Liver (tissue), 9 donors: ENCODE measurements around the gene CBFA2T3. TPM values are rescaled to one million over a fixed set of nuclear protein-coding genes. Genes with fewer than 3 reads are reported as not detected.
"Not testable (repeated sequence)": the region's sequence is repeated elsewhere in the genome, so short reads cannot be mapped to it uniquely, and the experiment has no call there.

ENCODE experiments used
- DNase-seq: peaks from one replicate; pipeline ENCODE4 v3.0.0-alpha.2; 2017; ENCODE audit warnings: low spot score
- H3K27ac ChIP-seq, 2 donors: one replicate each; pipeline ENCODE4 v1.7.0; 2013; ENCODE audit warnings: inconsistent platforms in 2 of 2, low read length in 2 of 2, control low read depth in 1 of 2, low read depth in 1 of 2, mild to moderate bottlenecking in 1 of 2
- H3K27me3 ChIP-seq, 4 donors: one replicate each; pipeline versions ENCODE4 v1.6.1 to v1.7.0; 2013; ENCODE audit warnings: low read length in 3 of 4, inconsistent platforms in 1 of 4, mild to moderate bottlenecking in 1 of 4, moderate library complexity in 1 of 4; ENCODE audit not compliant: control insufficient read depth in 4 of 4, insufficient read depth in 4 of 4
- H3K36me3 ChIP-seq, 4 donors: one replicate each; pipeline versions ENCODE4 v1.6.1 to v1.7.0; 2013; ENCODE audit warnings: low read length in 3 of 4, mild to moderate bottlenecking in 3 of 4, low read depth in 1 of 4, moderate library complexity in 1 of 4; ENCODE audit not compliant: control insufficient read depth in 4 of 4, insufficient read depth in 3 of 4
- H3K4me1 ChIP-seq, 4 donors: one replicate each; pipeline versions ENCODE4 v1.6.1 to v1.7.0; 2013; ENCODE audit warnings: low read length in 3 of 4, mild to moderate bottlenecking in 3 of 4, moderate library complexity in 1 of 4; ENCODE audit not compliant: control insufficient read depth in 4 of 4, insufficient read depth in 4 of 4
- H3K4me3 ChIP-seq, 3 donors: one replicate each; pipeline versions ENCODE4 v1.6.1 to v1.7.0; 2013; ENCODE audit warnings: low read length in 3 of 3, control low read depth in 1 of 3, low read depth in 1 of 3, mild to moderate bottlenecking in 1 of 3
- H3K9ac ChIP-seq, 2 donors: one replicate each; pipeline ENCODE4 v1.7.0; 2013; ENCODE audit warnings: low read length in 2 of 2, mild to moderate bottlenecking in 2 of 2, moderate library complexity in 2 of 2, control low read depth in 1 of 2, low read depth in 1 of 2
- H3K9me3 ChIP-seq, 4 donors: one replicate each; pipeline versions ENCODE4 v1.6.1 to v1.7.0; 2013; ENCODE audit warnings: low read length in 3 of 4; ENCODE audit not compliant: control insufficient read depth in 4 of 4
- EGR1 ChIP-seq, 2 donors: IDR thresholded peaks; 2 replicates each; pipeline ENCODE4 v1.6.1; 2016 to 2018; ENCODE audit warnings: antibody characterized with exemption in 2 of 2, low read depth in 2 of 2
- FOXA1 ChIP-seq: IDR thresholded peaks from 2 replicates; pipeline ENCODE4 v1.6.1; 2016; ENCODE audit warnings: antibody characterized with exemption
- FOXA2 ChIP-seq: IDR thresholded peaks from 2 replicates; pipeline ENCODE4 v1.6.1; 2016; ENCODE audit warnings: antibody characterized with exemption
- GABPA ChIP-seq, 2 donors: IDR thresholded peaks in 1 of 2; conservative IDR thresholded peaks in 1 of 2; 2 replicates each; pipeline ENCODE4 v1.6.1; 2016; ENCODE audit warnings: antibody characterized with exemption in 2 of 2, mild to moderate bottlenecking in 1 of 2, moderate library complexity in 1 of 2
- HNF4A ChIP-seq, 2 donors: conservative IDR thresholded peaks; 2 replicates each; pipeline ENCODE4 v1.6.1; 2016; ENCODE audit warnings: antibody characterized with exemption in 2 of 2, mild to moderate bottlenecking in 2 of 2
- JUND ChIP-seq, 2 donors: IDR thresholded peaks; 2 replicates each; pipeline ENCODE4 v1.6.1; 2016; ENCODE audit warnings: antibody characterized with exemption in 2 of 2
- NR2F2 ChIP-seq: IDR thresholded peaks from 2 replicates; pipeline ENCODE4 v1.6.1; 2016; ENCODE audit warnings: antibody characterized with exemption
- RXRA ChIP-seq, 2 donors: IDR thresholded peaks; 2 replicates each; pipeline ENCODE4 v1.6.1; 2017 to 2018; ENCODE audit warnings: antibody characterized with exemption in 2 of 2, mild to moderate bottlenecking in 1 of 2
- SP1 ChIP-seq: IDR thresholded peaks from 2 replicates; pipeline ENCODE4 v1.6.1; 2018; ENCODE audit warnings: antibody characterized with exemption, mild to moderate bottlenecking
- TAF1 ChIP-seq: conservative IDR thresholded peaks from 2 replicates; pipeline ENCODE4 v1.6.1; 2016; ENCODE audit warnings: antibody characterized with exemption, mild to moderate bottlenecking
- YY1 ChIP-seq: IDR thresholded peaks from 2 replicates; pipeline ENCODE4 v1.6.1; 2016; ENCODE audit warnings: antibody characterized with exemption, mild to moderate bottlenecking
- WGBS: extraction: QIAGEN DNeasy Blood & Tissue Kit; methylation state at CpG from one replicate; pipeline ENCODE4 v1.1.7; 2013; 5-methylcytosine and 5-hydroxymethylcytosine counted together
- polyA plus RNA-seq, 2 donors: library from polyadenylated mRNA; stranded (reverse) in 1 of 2; unstranded in 1 of 2; fragments of 200-250 nt in 1 of 2; fragments of >200 nt in 1 of 2; fragmentation: Nextera tagmentation in 1 of 2; extraction: Ambion mirVana in 1 of 2; gene quantifications; one replicate each; pipeline versions ENCODE4 v1.2.1 to v1.2.3, GENCODE V29; 2013 to 2015
- total RNA-seq, 2 donors: library from RNA; depleted of rRNA; stranded (reverse); fragments of >200 nt; gene quantifications; one replicate each; pipeline ENCODE4 v1.2.3, GENCODE V29; 2014
- TF ChIP-seq, protein P1 (sequence below): fragments of 150-350 bp; IDR thresholded peaks from 2 replicates; pipeline ENCODE4 v1.5.1; 2017; ENCODE audit warnings: improper control_type of control experiment, low read depth, low read length; ENCODE audit not compliant: missing input control
- TF ChIP-seq, protein P2 (sequence below): IDR thresholded peaks from 2 replicates; pipeline ENCODE4 v1.6.1; 2016; ENCODE audit warnings: antibody characterized with exemption
- TF ChIP-seq, protein P3 (sequence below): IDR thresholded peaks from 2 replicates; pipeline ENCODE4 v1.6.1; 2016; ENCODE audit warnings: antibody characterized with exemption
- TF ChIP-seq, protein P4 (sequence below): IDR thresholded peaks from 2 replicates; pipeline ENCODE4 v1.6.1; 2016; ENCODE audit warnings: antibody characterized with exemption, mild to moderate bottlenecking
- TF ChIP-seq, protein P5 (sequence below): IDR thresholded peaks from 2 replicates; pipeline ENCODE4 v1.6.1; 2016; ENCODE audit warnings: antibody characterized with exemption
- donor health status: healthy.
- donor health status: healthy.
- donor health status: healthy.
- donor health status: healthy.
- donor health status: healthy.

Gene CBFA2T3
- total and polyA plus RNA-seq, 4 donors = 1.4 to 4.5 (median 3.1) TPM

DNA sequence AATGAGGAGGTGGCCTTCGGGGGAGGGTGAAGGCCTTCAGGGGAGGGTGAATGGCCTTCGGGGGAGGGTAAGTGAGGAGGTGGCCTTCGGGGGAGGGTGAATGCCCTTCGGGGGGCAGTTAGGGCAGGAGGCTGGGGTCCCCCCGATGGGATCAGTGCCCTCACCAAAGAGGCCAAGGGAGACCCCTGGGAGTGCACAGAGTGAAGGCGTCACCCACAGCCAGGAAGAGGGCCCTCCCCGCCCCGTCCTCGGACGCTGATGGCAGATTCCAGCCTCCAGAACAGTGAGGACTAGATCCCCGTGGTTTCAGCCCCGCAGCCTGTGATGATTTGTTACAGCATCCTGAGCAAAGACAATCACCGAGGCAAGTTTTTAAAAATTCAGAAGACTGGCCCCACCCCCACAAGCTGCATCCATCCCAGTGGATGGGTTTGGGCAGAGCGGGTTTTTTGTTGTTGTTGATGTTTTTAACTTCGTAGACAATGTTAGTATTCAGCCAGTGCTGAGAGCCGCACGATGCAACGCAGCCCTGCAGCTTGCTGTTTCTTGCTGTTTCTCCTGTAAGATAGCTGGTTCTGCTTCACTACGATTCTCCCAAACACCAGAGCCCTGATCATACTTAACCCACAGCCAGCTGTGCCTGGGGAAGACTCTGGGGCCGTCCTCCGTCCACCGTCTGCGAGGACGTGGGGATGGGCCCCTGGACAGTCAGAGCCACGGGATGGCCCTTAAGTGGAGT, 40.7 kb upstream of the CBFA2T3 start:
- 74% methylated on average over 25 of the region's 25 CpGs for WGBS
- no peak overlapping the region for H3K4me3 ChIP-seq
- H3K36me3 ChIP-seq = no peaks in the 10 kb centered on the region
- peaks cover 0 to 4% (median 0%) of the 10 kb centered on the region in 4 donors for H3K27me3 ChIP-seq
- no peaks in the 10 kb centered on the region for H3K9me3 ChIP-seq
- H3K27ac ChIP-seq = no peak overlapping the region
- no peaks in the 10 kb centered on the region for H3K4me1 ChIP-seq
- TF ChIP-seq HNF4A (conservative IDR thresholded peaks at IDR 0.05) (no peak), EGR1 (IDR thresholded peaks at IDR 0.05; ENCODE audit: low read depth in 2 of 2) (no peak), NR2F2 (no peak), SP1 (no peak), FOXA2 (no peak), TAF1 (no peak), GABPA (IDR thresholded peaks at IDR 0.05 in 1 of 2, conservative IDR thresholded peaks at IDR 0.05 in 1 of 2) (no peak), YY1 (no peak), FOXA1 (no peak), JUND (IDR thresholded peaks at IDR 0.05) (no peak), RXRA (IDR thresholded peaks at IDR 0.05) (no peak)
- TF ChIP-seq, protein P1, sequence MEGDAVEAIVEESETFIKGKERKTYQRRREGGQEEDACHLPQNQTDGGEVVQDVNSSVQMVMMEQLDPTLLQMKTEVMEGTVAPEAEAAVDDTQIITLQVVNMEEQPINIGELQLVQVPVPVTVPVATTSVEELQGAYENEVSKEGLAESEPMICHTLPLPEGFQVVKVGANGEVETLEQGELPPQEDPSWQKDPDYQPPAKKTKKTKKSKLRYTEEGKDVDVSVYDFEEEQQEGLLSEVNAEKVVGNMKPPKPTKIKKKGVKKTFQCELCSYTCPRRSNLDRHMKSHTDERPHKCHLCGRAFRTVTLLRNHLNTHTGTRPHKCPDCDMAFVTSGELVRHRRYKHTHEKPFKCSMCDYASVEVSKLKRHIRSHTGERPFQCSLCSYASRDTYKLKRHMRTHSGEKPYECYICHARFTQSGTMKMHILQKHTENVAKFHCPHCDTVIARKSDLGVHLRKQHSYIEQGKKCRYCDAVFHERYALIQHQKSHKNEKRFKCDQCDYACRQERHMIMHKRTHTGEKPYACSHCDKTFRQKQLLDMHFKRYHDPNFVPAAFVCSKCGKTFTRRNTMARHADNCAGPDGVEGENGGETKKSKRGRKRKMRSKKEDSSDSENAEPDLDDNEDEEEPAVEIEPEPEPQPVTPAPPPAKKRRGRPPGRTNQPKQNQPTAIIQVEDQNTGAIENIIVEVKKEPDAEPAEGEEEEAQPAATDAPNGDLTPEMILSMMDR = no peak
- TF ChIP-seq, protein P2, sequence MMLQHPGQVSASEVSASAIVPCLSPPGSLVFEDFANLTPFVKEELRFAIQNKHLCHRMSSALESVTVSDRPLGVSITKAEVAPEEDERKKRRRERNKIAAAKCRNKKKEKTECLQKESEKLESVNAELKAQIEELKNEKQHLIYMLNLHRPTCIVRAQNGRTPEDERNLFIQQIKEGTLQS = no peak
- TF ChIP-seq, protein P3, sequence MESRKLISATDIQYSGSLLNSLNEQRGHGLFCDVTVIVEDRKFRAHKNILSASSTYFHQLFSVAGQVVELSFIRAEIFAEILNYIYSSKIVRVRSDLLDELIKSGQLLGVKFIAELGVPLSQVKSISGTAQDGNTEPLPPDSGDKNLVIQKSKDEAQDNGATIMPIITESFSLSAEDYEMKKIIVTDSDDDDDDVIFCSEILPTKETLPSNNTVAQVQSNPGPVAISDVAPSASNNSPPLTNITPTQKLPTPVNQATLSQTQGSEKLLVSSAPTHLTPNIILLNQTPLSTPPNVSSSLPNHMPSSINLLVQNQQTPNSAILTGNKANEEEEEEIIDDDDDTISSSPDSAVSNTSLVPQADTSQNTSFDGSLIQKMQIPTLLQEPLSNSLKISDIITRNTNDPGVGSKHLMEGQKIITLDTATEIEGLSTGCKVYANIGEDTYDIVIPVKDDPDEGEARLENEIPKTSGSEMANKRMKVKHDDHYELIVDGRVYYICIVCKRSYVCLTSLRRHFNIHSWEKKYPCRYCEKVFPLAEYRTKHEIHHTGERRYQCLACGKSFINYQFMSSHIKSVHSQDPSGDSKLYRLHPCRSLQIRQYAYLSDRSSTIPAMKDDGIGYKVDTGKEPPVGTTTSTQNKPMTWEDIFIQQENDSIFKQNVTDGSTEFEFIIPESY = no peak
- TF ChIP-seq, protein P4, sequence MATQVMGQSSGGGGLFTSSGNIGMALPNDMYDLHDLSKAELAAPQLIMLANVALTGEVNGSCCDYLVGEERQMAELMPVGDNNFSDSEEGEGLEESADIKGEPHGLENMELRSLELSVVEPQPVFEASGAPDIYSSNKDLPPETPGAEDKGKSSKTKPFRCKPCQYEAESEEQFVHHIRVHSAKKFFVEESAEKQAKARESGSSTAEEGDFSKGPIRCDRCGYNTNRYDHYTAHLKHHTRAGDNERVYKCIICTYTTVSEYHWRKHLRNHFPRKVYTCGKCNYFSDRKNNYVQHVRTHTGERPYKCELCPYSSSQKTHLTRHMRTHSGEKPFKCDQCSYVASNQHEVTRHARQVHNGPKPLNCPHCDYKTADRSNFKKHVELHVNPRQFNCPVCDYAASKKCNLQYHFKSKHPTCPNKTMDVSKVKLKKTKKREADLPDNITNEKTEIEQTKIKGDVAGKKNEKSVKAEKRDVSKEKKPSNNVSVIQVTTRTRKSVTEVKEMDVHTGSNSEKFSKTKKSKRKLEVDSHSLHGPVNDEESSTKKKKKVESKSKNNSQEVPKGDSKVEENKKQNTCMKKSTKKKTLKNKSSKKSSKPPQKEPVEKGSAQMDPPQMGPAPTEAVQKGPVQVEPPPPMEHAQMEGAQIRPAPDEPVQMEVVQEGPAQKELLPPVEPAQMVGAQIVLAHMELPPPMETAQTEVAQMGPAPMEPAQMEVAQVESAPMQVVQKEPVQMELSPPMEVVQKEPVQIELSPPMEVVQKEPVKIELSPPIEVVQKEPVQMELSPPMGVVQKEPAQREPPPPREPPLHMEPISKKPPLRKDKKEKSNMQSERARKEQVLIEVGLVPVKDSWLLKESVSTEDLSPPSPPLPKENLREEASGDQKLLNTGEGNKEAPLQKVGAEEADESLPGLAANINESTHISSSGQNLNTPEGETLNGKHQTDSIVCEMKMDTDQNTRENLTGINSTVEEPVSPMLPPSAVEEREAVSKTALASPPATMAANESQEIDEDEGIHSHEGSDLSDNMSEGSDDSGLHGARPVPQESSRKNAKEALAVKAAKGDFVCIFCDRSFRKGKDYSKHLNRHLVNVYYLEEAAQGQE = no peak
- TF ChIP-seq, protein P5, sequence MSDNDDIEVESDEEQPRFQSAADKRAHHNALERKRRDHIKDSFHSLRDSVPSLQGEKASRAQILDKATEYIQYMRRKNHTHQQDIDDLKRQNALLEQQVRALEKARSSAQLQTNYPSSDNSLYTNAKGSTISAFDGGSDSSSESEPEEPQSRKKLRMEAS = no peak
- DNase-seq = no peak
- no peak overlapping the region for H3K9ac ChIP-seq

DNA sequence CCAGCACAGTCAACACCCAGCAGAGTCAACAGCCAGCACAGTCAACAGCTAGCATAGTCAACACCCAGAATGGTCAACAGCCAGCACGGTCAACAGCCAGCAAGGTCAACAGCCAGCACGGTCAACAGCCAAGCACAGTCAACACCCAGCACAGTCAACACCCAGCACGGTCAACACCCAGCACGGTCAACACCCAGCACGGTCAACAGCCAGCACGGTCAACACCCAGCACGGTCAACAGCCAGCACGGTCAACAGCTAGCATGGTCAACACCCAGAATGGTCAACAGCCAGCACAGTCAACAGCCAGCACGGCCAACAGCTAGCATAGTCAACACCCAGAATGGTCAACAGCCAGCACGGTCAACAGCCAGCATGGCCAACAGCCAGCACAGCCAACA, 39.6 kb upstream of the CBFA2T3 start:
- H3K4me1 ChIP-seq, H3K4me3 ChIP-seq, H3K27ac ChIP-seq, H3K27me3 ChIP-seq, H3K9ac ChIP-seq, H3K36me3 ChIP-seq, DNase-seq, H3K9me3 ChIP-seq: not testable (repeated sequence)
- WGBS = 85% methylated on average over 10 of the region's 10 CpGs
